Stomach smooth muscle (tissue), 2 donors: ENCODE results near the gene CADM3.

ENCODE experiments used
- H3K27ac ChIP-seq: one replicate; pipeline ENCODE4 v1.7.0; 2013; ENCODE audit warnings: mild to moderate bottlenecking, low read length, inconsistent platforms
- H3K27me3 ChIP-seq, 2 donors: one replicate each; pipeline ENCODE4 v1.7.0; 2013; ENCODE audit warnings: low read length in 2 of 2; ENCODE audit not compliant: insufficient read depth in 2 of 2, control insufficient read depth in 1 of 2
- H3K36me3 ChIP-seq, 2 donors: one replicate each; pipeline ENCODE4 v1.7.0; 2013; ENCODE audit warnings: low read length in 2 of 2; ENCODE audit not compliant: control insufficient read depth in 2 of 2, insufficient read depth in 2 of 2
- H3K4me1 ChIP-seq: one replicate; pipeline ENCODE4 v1.7.0; 2013; ENCODE audit warnings: low read length; ENCODE audit not compliant: control insufficient read depth, insufficient read depth
- H3K4me3 ChIP-seq, 2 donors: one replicate each; pipeline ENCODE4 v1.7.0; 2013; ENCODE audit warnings: low read length in 2 of 2
- H3K9ac ChIP-seq, 2 donors: one replicate each; pipeline ENCODE4 v1.7.0; 2013; ENCODE audit warnings: low read length in 2 of 2, mild to moderate bottlenecking in 1 of 2
- H3K9me3 ChIP-seq, 2 donors: one replicate each; pipeline ENCODE4 v1.7.0; 2013; ENCODE audit warnings: low read length in 2 of 2; ENCODE audit not compliant: control insufficient read depth in 2 of 2
- donor health status: healthy.
- donor health status: Pancreatic carcinoma.

The CADM3 gene

DNA sequence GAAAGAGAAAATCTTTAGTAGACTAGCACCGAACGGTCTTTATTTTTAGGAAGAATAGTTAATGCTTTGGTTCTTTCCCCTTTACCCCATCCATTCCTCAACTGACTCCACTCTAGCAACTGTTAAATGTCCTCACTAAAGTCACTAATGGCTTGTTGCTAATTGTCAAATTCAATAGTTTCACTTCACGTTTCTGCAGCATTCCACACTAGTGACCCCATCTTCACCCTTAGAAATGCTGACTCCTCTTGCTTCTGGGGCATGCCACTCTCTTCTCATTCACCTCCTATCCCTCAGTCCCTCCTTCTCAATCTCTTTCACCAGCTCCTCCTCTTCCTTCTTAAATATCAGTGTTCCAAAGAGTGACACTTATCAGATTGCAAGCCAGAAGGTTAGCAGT, 19.4 kb upstream of the CADM3 start:
- Histone ChIP-seq H3K36me3 (no peaks in the 10 kb centered on the region), H3K27ac (no peak overlapping the region), H3K27me3 (peaks cover 0 to under 1% of the 10 kb centered on the region in 2 donors), H3K4me3 (no peak overlapping the region), H3K9me3 (peaks cover 0 to 3% of the 10 kb centered on the region in 2 donors), H3K9ac (no peak overlapping the region), H3K4me1 (no peaks in the 10 kb centered on the region)

DNA sequence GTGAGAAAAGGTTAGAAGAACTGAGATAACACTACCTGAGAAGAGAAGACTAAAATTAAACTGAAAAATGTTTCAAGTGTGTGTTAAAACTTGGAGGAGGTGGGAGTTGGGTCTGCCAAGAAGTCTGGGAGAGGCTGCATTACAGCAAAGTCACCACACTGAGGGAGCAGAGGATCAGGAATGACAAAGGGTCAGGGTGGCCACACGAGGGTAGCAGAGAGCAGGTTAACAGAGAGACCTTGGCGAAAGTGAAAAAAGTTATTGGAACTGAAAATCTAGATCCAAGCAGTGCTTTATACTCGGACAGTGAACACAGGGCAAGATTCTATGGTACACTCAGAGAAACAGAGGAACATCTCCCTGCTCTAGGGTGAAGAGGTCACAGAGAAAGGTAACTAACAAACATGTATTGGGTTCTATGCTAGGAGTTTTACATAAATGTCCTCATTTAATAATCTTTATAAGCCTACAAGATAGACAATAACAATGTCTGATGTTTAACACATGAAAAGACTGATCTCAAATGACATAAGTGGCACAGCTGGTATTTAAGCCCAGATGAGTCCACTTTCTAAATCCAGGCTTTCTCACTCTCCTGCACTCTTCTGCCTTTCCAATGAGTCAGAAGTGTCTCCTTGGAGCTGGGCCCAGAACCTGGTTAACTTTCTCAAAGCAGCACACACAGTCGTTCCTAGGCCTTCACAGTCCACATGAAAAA, 10.3 kb upstream of the CADM3 start:
- Histone ChIP-seq H3K4me3 (peak overlapping the region in 1 of 2 donors; percentile 35), H3K36me3 (no peaks in the 10 kb centered on the region), H3K9ac (peak overlapping the region in 1 of 2 donors; percentile 29), H3K27ac (no peak overlapping the region), H3K27me3 (peaks cover 0 to 4% of the 10 kb centered on the region in 2 donors), H3K4me1 (peaks cover 3% of the 10 kb centered on the region), H3K9me3 (no peaks in the 10 kb centered on the region)

DNA sequence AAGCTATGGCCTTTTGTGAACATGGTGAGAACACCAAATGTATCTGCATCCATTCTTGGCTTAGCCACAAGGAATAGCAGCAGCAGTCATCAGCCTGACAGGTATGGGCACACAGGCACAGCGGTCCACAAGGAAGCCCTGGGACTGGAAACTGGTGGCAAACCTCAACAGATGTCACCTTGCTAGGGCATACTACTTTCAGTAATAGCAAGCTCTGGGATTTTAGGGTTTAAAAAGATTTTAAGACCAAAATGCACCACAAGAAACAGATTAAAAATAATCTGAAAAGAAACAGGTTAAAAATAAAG, 9.7 kb upstream of the CADM3 start:
- Histone ChIP-seq H3K27ac (no peak overlapping the region), H3K4me3 (no peak overlapping the region), H3K9me3 (no peaks in the 10 kb centered on the region), H3K36me3 (no peaks in the 10 kb centered on the region), H3K27me3 (peaks cover 0 to 4% of the 10 kb centered on the region in 2 donors), H3K9ac (peak overlapping the region in 1 of 2 donors; percentile 29), H3K4me1 (peaks cover 3% of the 10 kb centered on the region)

DNA sequence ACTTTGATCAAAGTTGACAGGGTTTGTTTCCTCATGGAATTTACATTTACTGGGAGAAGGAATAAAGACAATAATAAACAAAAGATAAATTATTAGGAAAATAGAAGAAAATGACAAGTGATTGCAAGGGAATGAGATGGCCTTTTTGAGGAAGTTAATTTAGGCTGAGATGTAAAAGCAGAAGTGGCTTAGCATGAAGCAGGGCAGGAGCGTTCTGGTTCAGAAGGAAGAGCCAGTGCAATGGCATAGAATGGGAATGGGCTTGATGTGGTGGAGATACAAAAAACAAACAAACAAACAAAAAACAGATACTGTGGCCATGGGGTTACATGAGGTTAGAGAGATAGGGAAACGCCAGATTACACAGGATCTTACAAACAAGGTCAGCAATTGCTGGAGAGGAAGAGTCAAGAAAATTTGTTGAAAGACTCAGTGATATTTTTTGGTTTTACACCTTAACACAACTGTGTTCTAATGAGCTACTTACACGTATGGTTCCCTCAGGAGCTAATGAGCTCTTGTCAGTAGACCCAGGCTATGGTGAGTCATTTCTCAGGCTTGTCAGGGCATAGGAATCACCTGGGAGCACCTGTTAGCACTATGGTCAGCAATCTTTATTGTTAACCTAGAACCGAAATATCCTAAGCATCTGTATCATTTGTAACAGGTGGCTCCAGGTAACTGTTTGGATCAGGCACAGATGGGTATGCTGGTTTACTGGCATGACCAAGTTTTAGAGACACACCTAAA, 8.7 kb upstream of the CADM3 start:
- no peaks in the 10 kb centered on the region for H3K27me3 ChIP-seq
- H3K9ac ChIP-seq = no peak overlapping the region
- H3K27ac ChIP-seq = no peak overlapping the region
- H3K4me3 ChIP-seq = no peak overlapping the region
- H3K9me3 ChIP-seq = no peaks in the 10 kb centered on the region
- H3K36me3 ChIP-seq = no peaks in the 10 kb centered on the region
- H3K4me1 ChIP-seq = peaks cover 3% of the 10 kb centered on the region

DNA sequence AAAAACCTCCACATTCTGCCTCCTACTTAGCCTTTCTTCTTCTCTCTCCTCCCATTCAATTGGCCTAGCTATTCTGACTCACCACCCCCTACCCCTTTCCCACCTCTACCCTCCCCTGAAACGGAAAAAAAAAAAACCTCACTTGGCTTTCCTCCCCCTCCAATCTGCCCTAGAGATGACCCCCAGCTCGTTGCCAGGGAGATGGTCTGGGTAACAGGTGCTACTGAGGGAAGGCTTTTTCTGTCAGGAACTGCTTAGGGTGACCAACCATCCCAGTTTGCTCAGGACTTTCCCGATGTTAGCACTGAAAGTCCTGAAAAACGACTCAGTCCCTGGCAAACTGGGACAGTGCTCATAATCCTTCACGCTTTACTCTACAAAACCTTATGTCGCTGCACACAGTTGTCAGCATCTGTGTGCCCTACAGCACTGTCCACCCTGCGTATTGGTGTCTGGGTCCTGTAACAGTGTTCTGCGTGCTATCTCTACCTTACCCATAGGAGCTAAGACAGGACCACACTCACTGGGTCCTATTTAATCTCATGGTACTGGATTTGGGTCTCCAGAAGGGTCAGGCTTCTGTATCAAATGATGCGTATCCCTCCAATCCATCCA, 7.7 kb upstream of the CADM3 start:
- no peaks in the 10 kb centered on the region for H3K36me3 ChIP-seq
- H3K27ac ChIP-seq = no peak overlapping the region
- peaks cover 3% of the 10 kb centered on the region for H3K4me1 ChIP-seq
- no peak overlapping the region for H3K4me3 ChIP-seq
- H3K9ac ChIP-seq = no peak overlapping the region
- no peaks in the 10 kb centered on the region for H3K9me3 ChIP-seq
- H3K27me3 ChIP-seq = peaks cover 3 to 5% of the 10 kb centered on the region in 2 donors

DNA sequence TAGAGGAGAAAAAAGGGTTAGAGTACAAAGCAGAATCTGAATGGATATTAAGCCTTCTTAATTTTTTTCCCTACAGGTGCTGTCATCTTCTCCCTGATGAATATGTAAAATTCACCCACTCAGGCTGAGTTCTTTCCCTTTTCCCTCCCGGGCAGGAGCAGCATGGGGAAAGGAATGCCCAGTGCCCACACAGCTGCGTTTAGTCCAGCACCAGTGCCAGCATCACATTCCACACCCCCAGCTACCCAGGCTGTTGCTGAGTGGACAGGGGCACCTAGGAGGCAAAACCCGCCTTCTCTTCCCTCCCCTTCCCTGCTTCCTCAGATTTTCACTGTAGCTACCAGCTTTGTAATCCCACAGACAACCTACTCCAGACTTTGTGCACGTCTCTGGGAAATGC, 3.4 kb upstream of the CADM3 start:
- Histone ChIP-seq H3K27me3 (peaks cover 24 to 34% of the 10 kb centered on the region in 2 donors), H3K27ac (no peak overlapping the region), H3K9ac (no peak overlapping the region), H3K36me3 (no peaks in the 10 kb centered on the region), H3K9me3 (no peaks in the 10 kb centered on the region), H3K4me3 (no peak overlapping the region), H3K4me1 (peaks cover 12% of the 10 kb centered on the region)

DNA sequence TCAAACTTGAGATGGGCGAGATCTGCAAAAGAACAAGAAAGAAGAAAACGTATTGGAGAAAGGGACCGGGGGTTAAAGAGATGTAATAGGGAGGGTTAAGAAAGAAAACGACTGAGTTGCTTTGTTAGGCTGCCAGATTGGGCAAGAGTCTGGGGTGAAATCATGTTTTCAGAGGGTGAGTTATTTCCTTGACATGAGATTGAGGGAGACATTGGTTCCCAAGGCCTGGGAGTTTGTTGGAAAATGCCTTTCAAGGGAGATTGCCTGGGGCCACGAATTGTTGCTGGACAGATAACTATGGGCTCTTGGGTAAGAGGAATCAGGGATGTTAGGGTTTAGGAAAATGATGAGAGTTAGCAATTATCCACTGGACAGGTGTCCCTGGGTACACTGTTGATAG, 776 bp upstream of the CADM3 start:
- peaks cover 24 to 42% of the 10 kb centered on the region in 2 donors for H3K27me3 ChIP-seq
- H3K4me3 ChIP-seq = no peak overlapping the region
- no peak overlapping the region for H3K27ac ChIP-seq
- H3K9me3 ChIP-seq = no peaks in the 10 kb centered on the region
- H3K9ac ChIP-seq = no peak overlapping the region
- peaks cover 12% of the 10 kb centered on the region for H3K4me1 ChIP-seq
- no peaks in the 10 kb centered on the region for H3K36me3 ChIP-seq

DNA sequence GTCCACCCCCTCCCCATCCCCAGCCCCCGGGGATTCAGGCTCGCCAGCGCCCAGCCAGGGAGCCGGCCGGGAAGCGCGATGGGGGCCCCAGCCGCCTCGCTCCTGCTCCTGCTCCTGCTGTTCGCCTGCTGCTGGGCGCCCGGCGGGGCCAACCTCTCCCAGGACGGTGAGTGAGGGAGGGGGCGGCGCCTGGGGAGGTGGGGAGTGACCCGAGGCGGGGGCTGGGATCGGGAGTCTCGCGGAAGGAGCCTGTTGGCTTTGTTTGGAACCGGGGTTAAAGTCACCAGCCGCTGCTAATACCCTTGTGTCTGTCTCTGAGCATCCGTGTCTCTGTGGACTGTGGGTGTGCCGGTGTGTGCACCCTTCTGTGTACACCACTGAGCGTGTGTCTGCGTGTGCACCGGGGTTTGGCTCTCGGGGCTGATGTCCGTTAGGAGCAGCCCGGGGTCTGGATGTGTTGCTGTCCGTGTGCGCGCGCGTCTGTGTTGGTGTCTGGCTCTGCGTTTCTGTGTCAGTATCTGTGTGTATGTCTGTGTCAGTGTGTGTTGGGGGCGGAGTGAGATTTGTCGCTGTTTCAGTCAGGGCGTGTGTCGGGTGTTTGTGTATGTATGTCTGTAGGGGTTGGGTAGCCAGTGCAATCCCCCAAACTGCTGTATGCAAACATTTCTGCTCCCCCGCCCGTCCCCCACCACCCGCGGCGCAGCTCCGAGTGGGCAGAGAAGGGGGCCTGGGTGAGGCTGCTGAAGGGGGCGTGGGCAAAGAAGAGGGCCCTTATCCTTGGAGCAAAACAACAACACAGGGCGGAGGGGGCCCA, 480 bp downstream of the CADM3 start:
- peaks cover 24 to 42% of the 10 kb centered on the region in 2 donors for H3K27me3 ChIP-seq
- peaks cover 12% of the 10 kb centered on the region for H3K4me1 ChIP-seq
- H3K9me3 ChIP-seq = no peaks in the 10 kb centered on the region
- H3K4me3 ChIP-seq = peak overlapping the region; percentile 65 to 66
- H3K9ac ChIP-seq = no peak overlapping the region
- no peaks in the 10 kb centered on the region for H3K36me3 ChIP-seq
- H3K27ac ChIP-seq = no peak overlapping the region

DNA sequence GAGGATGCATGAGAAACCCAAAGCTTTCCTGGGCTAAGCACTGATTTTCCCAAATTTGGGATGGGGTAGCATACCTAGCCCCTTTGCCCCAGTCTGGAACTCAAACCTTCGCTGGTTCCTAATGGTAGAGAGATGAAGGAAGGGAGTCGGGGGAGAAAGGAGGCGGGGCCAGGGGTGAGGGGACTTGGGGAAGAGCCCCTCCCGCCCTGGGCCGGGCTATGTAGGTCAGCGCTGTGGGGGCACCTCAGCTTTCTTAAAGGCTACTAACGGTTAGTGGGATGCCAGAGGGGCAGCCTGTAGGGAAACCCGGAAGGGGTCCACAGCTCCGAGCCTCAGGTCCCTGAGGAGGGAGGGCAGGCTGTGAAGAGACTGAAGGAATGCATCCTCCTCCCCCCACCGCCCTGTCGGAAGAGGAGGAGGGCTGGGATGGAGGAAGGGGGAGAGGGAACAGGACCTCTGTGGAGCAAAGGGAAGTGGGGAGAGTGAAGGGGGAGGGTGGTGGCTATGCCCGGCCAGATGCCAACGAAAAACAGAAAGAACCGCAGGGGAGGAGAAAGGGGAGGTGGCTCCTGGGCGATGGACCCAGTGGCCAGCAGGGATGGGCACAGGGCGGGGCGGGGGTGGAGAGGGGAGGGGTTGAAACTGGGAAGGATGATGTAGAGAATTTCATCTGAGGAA, 1.3 kb downstream of the CADM3 start:
- Histone ChIP-seq H3K36me3 (no peaks in the 10 kb centered on the region), H3K27me3 (peaks cover 24 to 42% of the 10 kb centered on the region in 2 donors), H3K9me3 (no peaks in the 10 kb centered on the region), H3K4me1 (peaks cover 12% of the 10 kb centered on the region), H3K27ac (no peak overlapping the region), H3K4me3 (peak overlapping the region; percentile 65 to 66), H3K9ac (no peak overlapping the region)

DNA sequence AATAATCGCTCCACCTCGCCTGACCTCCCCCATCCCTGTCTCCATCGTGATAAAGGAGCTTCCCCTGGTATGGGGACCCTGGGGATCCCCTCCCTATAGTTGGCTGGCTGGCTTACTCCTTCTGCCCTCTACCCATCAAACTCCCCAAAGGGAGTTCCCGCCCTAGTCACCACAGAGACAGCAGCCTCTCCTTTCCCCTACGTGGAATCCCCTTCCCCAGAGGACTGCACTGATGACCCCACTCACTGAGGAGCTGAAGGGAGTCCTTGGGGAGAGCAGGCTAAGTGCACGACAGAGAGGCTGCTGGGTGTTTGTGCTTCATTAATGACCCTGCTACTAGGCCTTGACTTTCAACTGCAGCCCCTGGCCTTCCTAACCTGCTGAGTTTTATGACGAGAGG, 1.9 kb downstream of the CADM3 start:
- H3K27ac ChIP-seq = no peak overlapping the region
- no peaks in the 10 kb centered on the region for H3K9me3 ChIP-seq
- H3K36me3 ChIP-seq = no peaks in the 10 kb centered on the region
- no peak overlapping the region for H3K9ac ChIP-seq
- H3K4me1 ChIP-seq = peaks cover 12% of the 10 kb centered on the region
- peaks cover 20 to 40% of the 10 kb centered on the region in 2 donors for H3K27me3 ChIP-seq
- no peak overlapping the region for H3K4me3 ChIP-seq
